NCI-H1092 (cell line): ENCODE measurements around the gene MAPK1IP1L.
"Not testable (repeated sequence)": the region's sequence is repeated elsewhere in the genome, so short reads cannot be mapped to it uniquely, and the experiment has no call there.

Experiments used
- DNase-seq: peaks from one replicate; lab custom pipeline; 2025; lab: John Stamatoyannopoulos, UW

The MAPK1IP1L gene

GRCh38 chr14:55054098-55054497 lies 2.7 kb downstream of the MAPK1IP1L start:
- no peak for DNase-seq

GRCh38 chr14:55057919-55058318 lies 6.5 kb downstream of the MAPK1IP1L start:
- no peak for DNase-seq

- no peak for DNase-seq
Observed at GRCh38 chr14:55059333-55059732, 7.9 kb downstream of the MAPK1IP1L start.

- peak; percentile 72 for DNase-seq
Observed at GRCh38 chr14:55062517-55063351, 11.3 kb downstream of the MAPK1IP1L start.

GRCh38 chr14:55064896-55065295 lies 13.4 kb downstream of the MAPK1IP1L start:
- DNase-seq, result not testable (repeated sequence)

GRCh38 chr14:55065411-55065810 lies 14.0 kb downstream of the MAPK1IP1L start:
- no peak for DNase-seq

GRCh38 chr14:55066223-55066622 lies 14.8 kb downstream of the MAPK1IP1L start:
- DNase-seq, result no peak

GRCh38 chr14:55070981-55071411 lies 19.5 kb downstream of the MAPK1IP1L start:
- DNase-seq, result no peak

- DNase-seq, result no peak
Observed at GRCh38 chr14:55071870-55072640, 20.6 kb downstream of the MAPK1IP1L start.

GRCh38 chr14:55073856-55074255 lies 22.4 kb downstream of the MAPK1IP1L start:
- no peak for DNase-seq

GRCh38 chr14:55074662-55075061 lies 23.2 kb downstream of the MAPK1IP1L start:
- DNase-seq, result no peak

- no peak for DNase-seq
Observed at GRCh38 chr14:55075628-55076175, 24.3 kb downstream of the MAPK1IP1L start.

- DNase-seq, result no peak
Observed at GRCh38 chr14:55077170-55078151, 26.0 kb downstream of the MAPK1IP1L start.

- not testable (repeated sequence) for DNase-seq
Observed at GRCh38 chr14:55079961-55080360, 28.5 kb downstream of the MAPK1IP1L start.

GRCh38 chr14:55084401-55085059 lies 33.1 kb downstream of the MAPK1IP1L start:
- no peak for DNase-seq

GRCh38 chr14:55085060-55085660 lies 33.7 kb downstream of the MAPK1IP1L start:
- DNase-seq, result no peak

GRCh38 chr14:55086938-55087337 lies 35.5 kb downstream of the MAPK1IP1L start:
- no peak for DNase-seq

- no peak for DNase-seq
Observed at GRCh38 chr14:55088356-55088755, 36.9 kb downstream of the MAPK1IP1L start.

- DNase-seq, result no peak
Observed at GRCh38 chr14:55092341-55092740, 40.9 kb downstream of the MAPK1IP1L start.

- DNase-seq, result no peak
Observed at GRCh38 chr14:55094292-55095157, 43.1 kb downstream of the MAPK1IP1L start.
